HG02885 (cell line): ENCODE measurements around the gene ZIK1.
A peak's percentile ranks its signal among the peaks of the same experiment; 100 is the strongest.

Source experiments
- ATAC-seq: cut with Tn5 transposase; IDR thresholded peaks from one replicate; pipeline ENCODE4 v1.9.1; 2021; ENCODE audit warnings: mild to moderate bottlenecking; ENCODE audit not compliant: unreplicated experiment, poor library complexity

The ZIK1 gene

GRCh38 chr19:57606931-57607330, 23.0 kb downstream of the ZIK1 start:
- no peak for ATAC-seq

GRCh38 chr19:57611113-57611512, 27.2 kb downstream of the ZIK1 start:
- ATAC-seq, result no peak

- ATAC-seq, result peak; percentile 99
Observed at GRCh38 chr19:57613941-57614743, 30.2 kb downstream of the ZIK1 start, which contains the start of gene ZNF134. Gene ZNF134 (plus strand): TSS chr19:57614242. CDS start chr19:57619469, 5,227 bp downstream.

GRCh38 chr19:57615346-57615745, 31.4 kb downstream of the ZIK1 start:
- ATAC-seq, result no peak

- ATAC-seq, result no peak
Observed at GRCh38 chr19:57620673-57621348, 36.9 kb downstream of the ZIK1 start.

GRCh38 chr19:57623091-57623490, 39.1 kb downstream of the ZIK1 start:
- no peak for ATAC-seq

GRCh38 chr19:57632987-57633831, 49.3 kb downstream of the ZIK1 start, which contains the start of gene ZNF211:
Gene ZNF211 (plus strand): TSS chr19:57633168. CDS start chr19:57633347, 179 bp downstream.
- peak; percentile 97 for ATAC-seq

GRCh38 chr19:57633832-57634131, 49.8 kb downstream of the ZIK1 start:
- no peak for ATAC-seq

GRCh38 chr19:57637379-57637778, 53.4 kb downstream of the ZIK1 start:
- ATAC-seq, result no peak

- ATAC-seq, result no peak
Observed at GRCh38 chr19:57641715-57642234, 57.8 kb downstream of the ZIK1 start.

- no peak for ATAC-seq
Observed at GRCh38 chr19:57642396-57643046, 58.6 kb downstream of the ZIK1 start.
